Esophagus squamous epithelium (tissue), 5 donors: ENCODE measurements around the gene NGB. TPM values are rescaled to one million over a fixed set of nuclear protein-coding genes. Genes with fewer than 3 reads are reported as not detected.

Source experiments
- DNase-seq: peaks from one replicate; lab custom pipeline; 2025; lab: John Stamatoyannopoulos, UW
- H3K27ac ChIP-seq, 4 donors: fragments of 200-600 bp; sonication (generic); one replicate each; pipeline ENCODE4 v1.5.1; 2016 to 2019; ENCODE audit warnings: mild to moderate bottlenecking in 1 of 4
- H3K27me3 ChIP-seq, 4 donors: fragments of 200-600 bp; sonication (generic); 1 replicate in 3 of 4; 2 replicates in 1 of 4; pipeline versions ENCODE4 v1.5.1 to v1.6.0; 2017 to 2021; ENCODE audit warnings: antibody characterized with exemption in 1 of 4
- H3K36me3 ChIP-seq, 3 donors: fragments of 200-600 bp; sonication (generic); one replicate each; pipeline ENCODE4 v1.5.1; 2016 to 2019
- H3K4me1 ChIP-seq, 3 donors: fragments of 200-600 bp; sonication (generic); one replicate each; pipeline ENCODE4 v1.5.1; 2017 to 2019
- H3K4me3 ChIP-seq, 4 donors: fragments of 200-600 bp; sonication (generic); 1 replicate in 3 of 4; 2 replicates in 1 of 4; pipeline ENCODE4 v1.5.1; 2016 to 2019; ENCODE audit warnings: mild to moderate bottlenecking in 2 of 4, moderate library complexity in 1 of 4
- H3K9me3 ChIP-seq, 3 donors: fragments of 200-600 bp; sonication (generic); one replicate each; pipeline ENCODE4 v1.5.1; 2016 to 2019
- CTCF ChIP-seq, 6 experiments: fragments of 450-650 bp in 4 of 6; fragments of 200-600 bp in 2 of 6; sonication (generic) in 2 of 6; IDR thresholded peaks; one replicate each; pipeline ENCODE4 v1.5.1; 2016 to 2019; ENCODE audit warnings: antibody characterized with exemption in 6 of 6, mild to moderate bottlenecking in 4 of 6, moderate library complexity in 4 of 6
- POLR2A ChIP-seq, 4 donors: fragments of 450-650 bp; IDR thresholded peaks; one replicate each; pipeline ENCODE4 v1.6.1; 2017; ENCODE audit warnings: antibody characterized with exemption in 4 of 4, mild to moderate bottlenecking in 4 of 4, moderate library complexity in 3 of 4
- WGBS, 2 donors: methylation state at CpG; one replicate each; pipeline ENCODE4 v1.1.5; 2018; 5-methylcytosine and 5-hydroxymethylcytosine counted together
- intact Hi-C: fragments of 100-400 bp; cut with DNase I; formaldehyde crosslinking; loops from one replicate; pipeline ENCODE4 v1.15.0; 2022
- total RNA-seq, 4 donors: library from RNA; depleted of rRNA; stranded (reverse); fragments of >200 nt; gene quantifications; one replicate each; pipeline ENCODE4 v1.1.0, GENCODE V29; 2016
- donor health status: DM: yes; HTN: yes; CAD: no.

The NGB gene
- total RNA-seq, 4 donors from 2014 or later = not detected

- no peak overlapping the region for H3K27ac ChIP-seq
These were observed 45.9 kb upstream of the NGB start for GRCh38 chr14:77316872-77317301.

GRCh38 chr14:77316195-77316505 is 45.1 kb upstream of the NGB start:
- no peak for DNase-seq
- H3K4me1 ChIP-seq = peaks cover 7 to 50% (median 15%) of the 10 kb centered on the region in 3 donors
- TF ChIP-seq POLR2A (IDR thresholded peaks at IDR 0.05) = no peak
- TF ChIP-seq CTCF (IDR thresholded peaks at IDR 0.05) = no peak
- H3K4me3 ChIP-seq = no peak overlapping the region
- no peaks in the 10 kb centered on the region for H3K27me3 ChIP-seq
- no peak overlapping the region for H3K27ac ChIP-seq
- WGBS, 2 donors = 29% methylated on average over 1 of the region's 1 CpG; no CpG with 5 or more reads in 1 of the 2 donors
- no peaks in the 10 kb centered on the region for H3K36me3 ChIP-seq
- H3K9me3 ChIP-seq = no peaks in the 10 kb centered on the region
- intact Hi-C loops = loop anchor here (10.0 kb wide), 1 partner anchor 441 kb away; no protein-coding TSS in a partner anchor

More at GRCh38 chr14:77316872-77317301, 45.9 kb upstream of the NGB start:
- TF ChIP-seq CTCF (IDR thresholded peaks at IDR 0.05) = no peak
- no peak for TF ChIP-seq POLR2A (IDR thresholded peaks at IDR 0.05)
- DNase-seq = no peak
- Histone ChIP-seq H3K9me3 (no peaks in the 10 kb centered on the region), H3K4me1 (peaks cover 7 to 52% (median 15%) of the 10 kb centered on the region in 3 donors), H3K27me3 (no peaks in the 10 kb centered on the region), H3K4me3 (no peak overlapping the region), H3K36me3 (no peaks in the 10 kb centered on the region)
- intact Hi-C loops = loop anchor here (10.0 kb wide), 1 partner anchor 442 kb away; no protein-coding TSS in a partner anchor
- 75 to 89% methylated on average over 5 of the region's 5 CpGs for WGBS, 2 donors

GRCh38 chr14:77314539-77315457 is 43.8 kb upstream of the NGB start:
- H3K27ac ChIP-seq = peak overlapping the region; percentile 6 to 46 (median 40)
- no peak for TF ChIP-seq CTCF (IDR thresholded peaks at IDR 0.05)
- TF ChIP-seq POLR2A (IDR thresholded peaks at IDR 0.05) = no peak
- H3K36me3 ChIP-seq = no peaks in the 10 kb centered on the region
- no peaks in the 10 kb centered on the region for H3K27me3 ChIP-seq
- intact Hi-C loops = loop anchor here (10.0 kb wide), 1 partner anchor 440 kb away; no protein-coding TSS in a partner anchor
- no peak for DNase-seq
- peaks cover 7 to 46% (median 14%) of the 10 kb centered on the region in 3 donors for H3K4me1 ChIP-seq
- WGBS, 2 donors = 65 to 78% methylated on average over 6 to 9 of the region's 10 CpGs
- H3K9me3 ChIP-seq = no peaks in the 10 kb centered on the region
- no peak overlapping the region for H3K4me3 ChIP-seq

GRCh38 chr14:77314043-77314442 is 43.0 kb upstream of the NGB start:
- TF ChIP-seq POLR2A (IDR thresholded peaks at IDR 0.05) = no peak
- TF ChIP-seq CTCF (IDR thresholded peaks at IDR 0.05) = no peak
- intact Hi-C loops = loop anchor here (10.0 kb wide), 1 partner anchor 439 kb away; no protein-coding TSS in a partner anchor
- Histone ChIP-seq H3K27me3 (no peaks in the 10 kb centered on the region), H3K9me3 (no peaks in the 10 kb centered on the region), H3K4me3 (no peak overlapping the region), H3K27ac (peak overlapping the region; percentile 27 to 45 (median 40)), H3K4me1 (peaks cover 7 to 38% (median 9%) of the 10 kb centered on the region in 3 donors), H3K36me3 (no peaks in the 10 kb centered on the region)
- no peak for DNase-seq
- WGBS, 2 donors = 6 to 14% methylated on average over 2 of the region's 2 CpGs

GRCh38 chr14:77313371-77313770 is 42.4 kb upstream of the NGB start:
- Histone ChIP-seq H3K4me3 (no peak overlapping the region), H3K27me3 (no peaks in the 10 kb centered on the region), H3K4me1 (peaks cover 7 to 37% (median 9%) of the 10 kb centered on the region in 3 donors), H3K27ac (peak overlapping the region; percentile 8 to 45 (median 40)), H3K36me3 (no peaks in the 10 kb centered on the region), H3K9me3 (no peaks in the 10 kb centered on the region)
- no peak for TF ChIP-seq POLR2A (IDR thresholded peaks at IDR 0.05)
- TF ChIP-seq CTCF (IDR thresholded peaks at IDR 0.05) = no peak
- WGBS, 2 donors = 92 to 100% methylated on average over 1 of the region's 1 CpG
- intact Hi-C loops = loop anchor here (10.0 kb wide), 1 partner anchor 439 kb away; no protein-coding TSS in a partner anchor
- DNase-seq = no peak
